GM19193 (cell line): Measurements from ENCODE around the gene MCU.

Experiments
- POLR2A ChIP-seq: IDR thresholded peaks from 4 replicates; pipeline ENCODE4 v1.6.1; 2011; ENCODE audit not compliant: insufficient read depth, insufficient read length; ENCODE audit errors: extremely low read depth

MCU gene

GRCh38 chr10:72904806-72905205 is 212.9 kb downstream of the MCU start:
- no peak for TF ChIP-seq POLR2A

GRCh38 chr10:72906446-72906845 is 214.5 kb downstream of the MCU start:
- TF ChIP-seq POLR2A: no peak

GRCh38 chr10:72910705-72911104 is 218.8 kb downstream of the MCU start:
- no peak for TF ChIP-seq POLR2A

- TF ChIP-seq POLR2A: no peak
Measured at GRCh38 chr10:72911758-72912157, 219.8 kb downstream of the MCU start.

- TF ChIP-seq POLR2A: no peak
Measured at GRCh38 chr10:72912736-72913135, 220.8 kb downstream of the MCU start.

GRCh38 chr10:72913287-72913686 is 221.3 kb downstream of the MCU start:
- no peak for TF ChIP-seq POLR2A

- no peak for TF ChIP-seq POLR2A
Measured at GRCh38 chr10:72918352-72918751, 226.4 kb downstream of the MCU start.

- no peak for TF ChIP-seq POLR2A
Measured at GRCh38 chr10:72924351-72924750, 232.4 kb downstream of the MCU start.

- no peak for TF ChIP-seq POLR2A
Measured at GRCh38 chr10:72925951-72926465, 234.1 kb downstream of the MCU start.

- TF ChIP-seq POLR2A: no peak
Measured at GRCh38 chr10:72927485-72927884, 235.5 kb downstream of the MCU start.

GRCh38 chr10:72928798-72929197 is 236.9 kb downstream of the MCU start:
- TF ChIP-seq POLR2A: no peak

GRCh38 chr10:72930276-72930675 is 238.3 kb downstream of the MCU start:
- no peak for TF ChIP-seq POLR2A

- no peak for TF ChIP-seq POLR2A
Measured at GRCh38 chr10:72932259-72933015, 240.5 kb downstream of the MCU start.

GRCh38 chr10:72935361-72935760 is 243.4 kb downstream of the MCU start:
- TF ChIP-seq POLR2A: no peak
